Measurements from ENCODE around the gene DESI2. TPM values are rescaled to one million over a fixed set of nuclear protein-coding genes. Genes with fewer than 3 reads are reported as not detected.

DESI2 gene
- total RNA-seq, 1 donor: 17.2 TPM

DNA sequence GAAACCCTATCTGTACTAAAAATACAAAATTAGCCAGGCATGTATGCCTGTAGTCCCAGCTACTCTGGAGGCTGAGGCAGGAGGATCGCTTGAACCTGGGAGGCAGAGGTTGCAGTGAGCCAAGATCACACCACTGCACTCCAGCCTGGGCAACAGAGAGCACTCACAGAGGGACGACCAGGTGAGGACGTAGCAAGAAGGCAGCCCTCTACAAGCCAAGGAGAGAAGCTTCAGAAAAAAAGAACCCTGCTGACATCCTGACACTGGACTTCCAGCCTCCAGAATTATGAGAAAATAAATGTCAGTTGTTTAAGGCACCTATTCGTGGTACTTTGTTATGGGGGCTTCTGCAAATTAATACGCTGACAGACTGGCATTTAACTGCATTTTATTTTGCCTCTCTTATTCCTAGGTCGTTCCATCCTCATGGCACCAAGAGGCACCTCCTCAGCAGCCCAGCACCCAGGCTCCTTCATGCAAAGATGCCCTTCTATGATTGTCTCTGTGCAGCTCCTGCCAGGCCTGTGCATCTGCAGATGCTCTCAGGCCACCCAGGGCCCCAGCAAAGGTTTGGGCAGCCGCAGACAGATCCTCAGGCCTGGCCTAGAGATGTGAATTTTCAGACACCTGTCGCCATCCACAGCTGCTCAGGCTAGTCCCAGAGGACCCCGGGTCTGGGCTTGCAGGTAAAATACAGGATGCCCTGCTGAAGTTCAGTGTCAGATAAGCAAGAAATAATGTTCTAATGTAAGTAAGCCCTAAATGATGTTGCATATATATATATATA is 96.5 kb downstream of the DESI2 start:
- DNase-seq (ENCODE audit: low read depth in 2 of 3, low spot score in 2 of 3): no peak

DNA sequence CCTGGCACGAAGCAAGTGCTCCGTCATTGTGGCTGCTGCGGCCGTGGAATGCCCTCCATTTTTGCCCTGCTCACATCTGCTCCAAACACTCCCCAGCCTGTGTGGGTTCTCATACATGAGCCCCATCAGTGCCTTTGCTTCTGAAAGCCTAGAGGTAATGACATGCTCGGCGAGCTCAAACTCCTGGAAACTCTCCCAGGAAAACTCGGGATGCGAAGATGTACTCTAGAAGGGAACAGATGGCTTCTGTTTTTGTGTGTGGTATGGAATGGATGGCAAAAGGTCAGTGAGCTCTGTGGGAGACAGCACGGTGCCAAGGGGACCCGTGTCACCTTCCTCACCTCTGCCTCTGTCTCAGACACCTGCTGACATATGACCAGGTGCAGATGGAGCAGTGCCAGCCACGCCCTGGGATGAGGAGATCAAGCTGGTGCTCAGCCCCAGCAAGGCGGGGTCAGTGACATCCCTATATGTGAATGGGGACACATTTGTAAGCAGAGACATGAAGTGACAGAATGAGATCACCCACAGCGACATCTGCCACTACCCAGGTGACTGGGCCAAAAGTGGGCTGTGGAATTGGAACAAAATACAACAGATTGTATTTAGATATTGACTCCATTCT is 98.5 kb downstream of the DESI2 start:
- DNase-seq (ENCODE audit: low read depth in 2 of 3, low spot score in 2 of 3): no peak

DNA sequence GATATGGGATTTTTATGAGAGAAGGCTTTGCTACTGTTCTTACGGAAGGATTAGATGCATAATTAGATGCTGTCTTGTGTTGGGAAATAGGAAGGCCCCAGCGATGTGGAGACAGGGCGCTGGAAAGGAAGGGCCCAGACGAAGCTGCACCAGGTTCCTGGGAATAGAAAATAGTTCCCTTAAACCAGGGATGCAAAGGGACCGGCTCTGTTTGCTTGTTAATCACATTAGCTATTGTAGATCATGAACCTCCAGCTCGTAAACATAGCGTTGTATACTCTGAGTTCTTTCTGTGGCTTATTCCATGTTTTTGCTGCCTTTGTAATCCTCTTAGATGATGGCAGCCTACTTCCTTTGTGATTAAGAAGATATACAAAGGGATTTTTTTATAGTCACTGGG is 102.7 kb downstream of the DESI2 start:
- no peak for DNase-seq (ENCODE audit: low read depth in 2 of 3, low spot score in 2 of 3)

DNA sequence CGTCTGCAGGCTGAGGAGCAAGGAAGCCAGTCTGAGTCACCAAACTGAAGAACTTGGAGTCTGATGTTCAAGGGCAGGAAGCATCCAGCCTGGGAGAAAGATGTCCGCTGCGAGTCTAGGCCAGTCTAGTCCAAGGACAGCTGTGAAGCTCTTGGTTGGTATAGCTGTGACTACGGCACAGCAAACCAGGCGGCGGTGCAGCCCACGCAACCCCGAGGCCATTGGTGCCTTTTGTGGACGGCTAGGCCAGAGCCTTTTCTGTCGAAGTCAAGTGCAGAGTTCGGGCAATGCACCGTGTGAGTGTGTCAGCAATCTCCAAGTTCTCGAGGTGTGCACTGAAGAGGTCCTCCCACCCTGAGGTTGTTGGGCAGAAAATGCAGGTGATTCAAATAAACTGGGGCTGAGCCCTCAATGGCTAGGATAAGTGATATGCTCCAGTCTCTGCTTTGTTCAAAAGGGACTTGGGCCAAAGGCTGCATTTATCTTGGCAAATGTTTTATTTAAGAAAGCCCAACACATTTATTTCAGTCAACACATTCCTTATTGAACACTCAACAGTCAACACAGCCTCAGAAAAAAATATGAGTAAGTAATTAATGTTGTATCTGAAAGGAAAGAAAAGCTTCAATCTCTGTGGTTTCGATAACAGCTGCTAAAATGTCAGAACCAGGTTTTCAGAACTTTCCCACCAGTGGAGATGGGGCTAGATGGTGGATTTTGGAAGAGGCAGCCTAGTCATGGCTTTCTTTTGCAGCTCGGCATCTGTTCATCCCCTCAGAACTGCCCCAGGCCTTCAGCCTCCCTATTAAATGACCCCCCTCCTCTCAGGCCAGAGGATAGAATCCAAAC is 104.4 kb downstream of the DESI2 start:
- DNase-seq (ENCODE audit: low read depth in 2 of 3, low spot score in 2 of 3): no peak

Small RNAs within 50 kb of the gene (small RNA-seq; reads per million reads assigned to genes)
- not detected for gene AL451007.1

Other genes with a start within 250 kb of the DESI2 start
- gene ADSS2, start 201.2 kb upstream of the DESI2 start, total RNA-seq: 17.2 TPM
- 0.54 TPM for gene CATSPERE, start 191.9 kb upstream of the DESI2 start, total RNA-seq
- gene COX20, start 182.5 kb downstream of the DESI2 start, total RNA-seq: 9.7 TPM
- gene HNRNPU, start 211.4 kb downstream of the DESI2 start, total RNA-seq: 132 TPM

Data from hematopoietic multipotent progenitor cell (in vitro differentiated cells).